ENCODE measurements around the gene ODC1.

ODC1 gene

GRCh38 chr2:10433264-10433946, 14.7 kb downstream of the ODC1 start:
- no peak for DNase-seq

DNA sequence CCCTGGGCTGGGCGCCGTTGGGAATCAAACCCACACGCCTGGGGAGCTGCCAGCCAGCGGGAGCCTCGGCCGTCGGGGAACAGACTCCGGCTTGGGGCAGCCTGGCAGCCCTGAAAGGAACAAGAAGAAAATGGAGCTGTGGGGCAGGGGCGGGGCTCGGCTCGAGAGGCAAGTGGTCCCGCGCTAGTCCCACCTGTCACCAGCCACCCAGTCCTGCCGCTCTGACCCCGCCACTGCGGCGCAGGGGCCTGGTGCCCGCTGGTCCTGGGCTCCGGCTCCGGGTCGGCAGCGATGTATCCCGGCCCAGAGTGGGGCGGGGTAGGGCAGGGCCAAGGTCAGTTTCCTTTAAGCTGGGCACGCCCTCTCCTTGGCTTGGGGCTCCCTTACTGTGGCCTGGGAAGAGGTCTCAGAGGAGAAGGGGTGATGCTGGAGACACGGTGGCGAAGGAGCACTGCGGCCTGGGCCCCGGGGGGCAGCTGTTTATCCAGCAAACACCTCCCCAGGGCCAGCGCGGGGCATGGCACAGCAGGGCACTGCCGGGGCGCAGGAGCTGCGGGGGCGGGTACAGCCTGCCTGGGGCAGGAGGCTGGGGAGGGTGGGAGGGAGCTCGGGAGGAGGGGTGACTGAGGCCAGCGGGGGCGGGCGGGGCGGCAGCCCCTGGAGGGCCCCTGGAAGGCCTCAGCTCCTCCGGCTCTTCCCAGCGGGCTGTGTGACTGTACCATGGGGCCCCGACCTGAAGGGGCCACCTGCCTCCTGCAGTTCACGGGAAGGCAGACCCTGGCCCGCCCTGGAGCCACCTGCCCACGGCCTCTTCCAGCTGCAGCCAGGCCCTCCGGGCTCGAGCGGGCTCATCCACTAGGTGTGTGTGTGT, 15.6 kb downstream of the ODC1 start:
- DNase-seq: peak; percentile 66

DNA sequence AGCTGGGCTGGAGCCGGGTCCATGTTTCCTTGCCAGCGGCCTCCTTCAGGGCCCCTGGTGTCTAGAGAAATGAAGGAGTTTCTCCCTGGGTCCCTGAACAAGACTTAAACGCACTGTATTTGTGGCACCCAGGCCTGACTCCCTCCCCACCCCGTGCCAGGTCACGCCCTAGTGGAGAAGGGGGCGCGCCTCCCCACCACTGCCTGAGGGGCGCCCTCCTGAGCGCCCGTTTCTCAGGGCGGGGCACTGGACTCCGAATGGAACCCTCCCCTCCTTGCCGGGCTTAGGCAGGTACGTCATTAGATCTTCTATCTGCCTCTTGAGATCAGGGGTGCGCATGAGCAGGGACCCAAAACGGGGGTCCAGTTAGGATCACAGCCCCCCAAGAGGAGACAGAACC, 16.3 kb downstream of the ODC1 start:
- peak; percentile 47 for DNase-seq

- DNase-seq: no peak
These were observed 17.1 kb downstream of the ODC1 start for GRCh38 chr2:10430886-10431622.

DNA sequence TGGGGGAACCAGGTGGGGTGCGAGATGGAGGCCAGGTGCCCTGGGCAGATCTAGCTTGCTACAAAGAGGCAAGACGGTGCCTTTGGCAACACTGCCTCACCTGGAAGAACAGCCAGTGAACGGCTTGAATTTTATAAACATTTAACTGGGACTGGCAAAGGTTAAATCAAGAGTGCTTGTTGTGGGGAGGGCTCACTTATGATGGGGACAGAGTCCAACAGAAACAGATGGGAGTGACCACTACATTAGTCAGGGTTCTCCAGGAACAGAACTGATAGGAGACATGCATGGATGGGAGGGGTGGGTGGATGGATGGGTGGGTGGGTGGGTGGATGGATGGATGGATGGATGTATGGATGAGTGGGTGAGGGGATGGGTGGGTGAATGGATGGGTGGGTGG, 19.2 kb downstream of the ODC1 start:
- no peak for DNase-seq

GRCh38 chr2:10428355-10428754, 19.8 kb downstream of the ODC1 start:
- no peak for DNase-seq

- DNase-seq: no peak
These were observed 20.5 kb downstream of the ODC1 start for GRCh38 chr2:10427618-10427949.

GRCh38 chr2:10426726-10427617, 21.2 kb downstream of the ODC1 start:
- no peak for DNase-seq

DNA sequence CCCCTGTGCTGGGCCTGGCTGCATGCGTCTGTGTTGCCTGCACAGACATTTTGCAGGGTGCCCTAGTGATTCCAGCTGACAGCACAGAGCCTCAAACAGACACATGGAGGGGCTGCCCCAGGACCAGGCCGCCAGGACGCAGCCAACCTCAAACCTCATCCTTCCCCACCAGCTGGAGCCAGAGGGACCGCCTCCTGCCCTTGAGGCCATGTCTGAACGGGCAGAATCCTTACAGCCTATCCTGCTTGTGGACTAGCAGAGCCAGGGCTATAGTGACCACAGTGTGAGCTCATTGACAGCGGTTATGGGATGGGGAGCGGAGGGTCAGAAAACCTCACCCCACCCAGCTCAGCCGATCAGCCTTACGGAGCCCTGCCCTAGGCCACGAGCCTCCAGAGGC, 22.4 kb downstream of the ODC1 start:
- no peak for DNase-seq

DNA sequence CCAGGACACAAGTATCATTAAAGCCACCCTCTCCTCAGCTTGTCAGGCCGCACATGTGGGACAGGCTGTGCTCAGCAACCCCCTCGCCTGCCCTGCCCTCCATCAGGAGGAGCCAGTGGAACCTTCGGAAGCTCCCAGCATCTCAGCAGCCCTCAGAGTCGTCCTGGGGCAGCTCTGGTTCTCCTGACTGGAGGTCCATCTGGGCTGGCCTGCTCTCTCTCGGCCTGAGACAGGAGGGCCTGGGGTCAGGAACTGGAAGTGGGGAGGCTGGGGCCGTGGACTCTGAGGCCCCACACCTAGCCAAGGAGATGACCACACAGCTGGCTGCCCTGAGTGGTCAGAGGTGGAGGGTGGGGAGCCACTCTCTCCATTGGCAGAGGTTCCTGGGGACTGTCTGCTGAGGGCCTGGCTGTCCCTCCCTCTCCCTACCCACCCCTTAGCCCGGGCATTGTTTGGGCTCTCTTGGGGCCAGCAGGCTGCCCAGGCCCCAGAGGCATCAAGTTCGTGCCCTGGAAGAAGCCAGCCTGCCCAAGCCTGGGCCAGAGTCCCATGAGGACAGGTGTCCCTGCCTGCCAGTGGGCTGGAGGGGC, 23.1 kb downstream of the ODC1 start:
- DNase-seq: no peak

GRCh38 chr2:10424051-10424450, 24.1 kb downstream of the ODC1 start:
- no peak for DNase-seq

- no peak for DNase-seq
These were observed 24.7 kb downstream of the ODC1 start for GRCh38 chr2:10423400-10423774.

DNA sequence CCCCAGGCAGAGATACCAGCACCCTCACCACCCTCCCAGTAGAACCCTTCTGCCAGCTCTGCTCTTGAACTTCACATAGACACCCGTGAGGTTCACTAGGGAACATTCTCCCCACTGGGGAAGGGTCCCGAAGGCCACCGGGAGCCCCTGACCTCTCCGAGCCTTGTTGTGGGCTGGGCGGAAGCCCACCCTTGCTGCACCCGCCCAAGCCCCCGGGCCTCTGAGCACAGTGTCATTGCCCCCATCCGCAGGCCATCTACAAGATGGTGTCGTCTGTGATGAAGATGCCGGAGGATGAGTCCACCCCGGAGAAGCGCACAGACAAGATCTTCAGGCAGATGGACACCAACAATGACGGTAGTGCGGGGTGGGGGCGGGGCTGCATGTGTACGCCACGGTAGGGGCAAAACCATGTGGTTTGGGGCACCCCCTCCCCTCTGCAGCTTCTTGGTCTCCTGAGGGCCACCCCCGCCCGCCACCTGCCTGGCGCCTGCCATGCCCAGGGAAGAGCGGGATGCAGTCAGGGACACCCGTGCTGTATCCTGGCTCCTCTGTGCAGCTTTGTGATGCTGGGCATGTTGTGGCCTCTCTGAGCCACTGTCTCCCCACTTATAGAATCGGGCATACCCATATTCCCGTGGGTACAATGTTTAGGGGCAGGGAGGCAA, 25.3 kb downstream of the ODC1 start:
- no peak for DNase-seq

- DNase-seq: no peak
These were observed 25.9 kb downstream of the ODC1 start for GRCh38 chr2:10422251-10422650.

GRCh38 chr2:10419553-10420257, 28.4 kb downstream of the ODC1 start:
- no peak for DNase-seq

DNA sequence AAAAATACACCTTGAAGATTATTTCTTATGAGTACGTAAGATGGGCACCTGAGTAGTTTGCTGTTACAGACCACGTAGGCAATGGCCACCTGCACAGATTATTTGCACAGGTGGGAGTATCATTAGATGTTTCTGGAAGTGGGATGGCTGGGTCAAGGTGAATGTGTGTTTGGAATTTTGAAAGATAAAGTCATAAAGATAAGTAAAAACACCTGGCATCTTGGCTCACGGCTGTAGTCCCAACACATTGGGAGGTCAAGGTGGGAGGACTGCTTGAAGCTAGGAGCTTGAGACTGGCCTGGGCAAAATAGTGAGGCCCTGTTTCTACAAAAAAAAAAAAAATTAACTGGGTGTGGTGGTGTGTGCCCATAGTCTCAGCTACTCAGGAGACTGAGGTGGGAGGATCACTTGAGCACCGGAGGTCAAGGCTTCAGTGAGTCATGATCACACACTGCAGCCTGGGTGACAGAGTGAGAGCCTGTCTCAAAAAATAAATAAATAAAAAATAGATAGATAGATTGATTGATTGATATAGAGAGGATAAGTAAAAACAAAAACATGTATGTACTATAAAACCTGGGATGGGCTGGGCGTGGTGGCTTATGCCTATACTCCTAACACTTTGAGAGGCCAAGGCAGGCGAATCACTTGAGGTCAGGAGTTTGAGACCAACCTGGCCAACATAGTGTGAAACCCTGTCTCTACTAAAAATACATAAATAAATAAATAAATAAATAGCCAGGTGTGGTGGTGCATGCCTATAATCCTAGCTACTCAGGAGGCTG, 30.4 kb downstream of the ODC1 start:
- no peak for DNase-seq

DNA sequence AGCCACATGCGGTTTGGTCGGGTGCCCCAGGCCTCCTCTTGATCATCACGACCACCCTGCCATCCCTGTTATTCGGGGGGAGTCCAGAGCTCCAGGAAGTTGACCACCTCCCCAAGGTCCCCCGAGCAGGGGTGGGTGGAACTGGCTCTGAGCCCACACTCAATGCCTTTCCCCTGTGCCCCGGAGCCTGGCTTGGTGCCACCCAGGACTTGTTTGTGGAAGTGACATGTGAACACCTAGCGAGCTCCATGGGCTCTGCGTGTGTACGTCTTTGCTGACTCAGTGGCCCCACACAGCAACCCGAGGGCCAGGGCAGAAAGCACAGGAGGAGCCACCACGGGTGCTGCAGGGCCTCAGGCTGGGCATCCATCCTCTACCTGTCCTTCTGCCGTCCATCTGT, 32.5 kb downstream of the ODC1 start:
- DNase-seq: no peak

- no peak for DNase-seq
These were observed 33.1 kb downstream of the ODC1 start for GRCh38 chr2:10415048-10415447.

GRCh38 chr2:10414591-10414990, 33.5 kb downstream of the ODC1 start:
- no peak for DNase-seq

- no peak for DNase-seq
These were observed 34.1 kb downstream of the ODC1 start for GRCh38 chr2:10413991-10414451.
